Endothelial cell of coronary artery (primary cell): Measurements from ENCODE around the gene NDUFV2. TPM values are rescaled to one million over a fixed set of nuclear protein-coding genes. Genes with fewer than 3 reads are reported as not detected.

Source experiments
- total RNA-seq: library from RNA; depleted of rRNA; stranded (reverse); fragments of >200 nt; gene quantifications from 2 replicates; pipeline ENCODE4 v1.2.3, GENCODE V29; 2014

NDUFV2 gene
- total RNA-seq = 78.8 and 100 TPM in 2 replicates

DNA sequence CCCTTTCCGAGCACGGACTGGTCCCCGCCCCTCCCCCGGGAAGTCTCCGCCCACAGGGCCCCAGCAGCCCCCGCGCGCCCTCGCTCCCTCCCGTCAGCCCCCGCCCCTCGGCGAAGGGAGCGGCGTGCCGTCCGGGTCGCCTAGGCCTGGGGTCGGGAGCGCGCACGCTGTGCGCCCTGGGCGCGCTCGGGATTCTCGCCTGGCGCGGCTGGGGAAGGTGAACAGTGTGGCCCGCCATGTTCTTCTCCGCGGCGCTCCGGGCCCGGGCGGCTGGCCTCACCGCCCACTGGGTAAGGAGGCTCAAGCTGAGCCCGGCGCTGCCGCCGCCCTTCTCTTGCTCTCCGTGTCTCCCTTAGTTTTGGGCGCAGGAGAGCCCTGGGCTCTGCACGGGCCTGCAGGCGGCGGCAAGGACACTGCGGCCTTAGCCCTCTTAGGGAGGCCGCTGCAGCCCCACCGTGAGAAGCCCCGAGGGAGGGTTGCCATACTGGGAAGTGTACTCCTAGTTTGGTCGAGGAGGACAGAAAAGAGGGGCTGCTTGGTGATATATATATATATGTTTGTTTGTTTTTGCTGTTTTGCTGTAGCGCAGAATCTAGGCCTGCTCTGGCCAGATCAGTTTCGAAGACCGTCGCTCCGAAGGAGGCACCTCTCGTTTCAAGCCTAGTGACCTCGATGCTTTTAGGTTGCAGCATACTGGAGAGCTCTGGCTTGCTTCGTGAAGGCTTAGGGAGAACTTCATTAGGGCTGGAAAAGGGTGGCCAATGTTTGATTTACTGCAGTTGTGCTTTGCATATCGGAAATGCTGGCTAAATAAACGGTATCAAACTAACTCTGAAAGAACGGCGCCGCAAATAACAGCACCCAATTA, at the start of gene NDUFV2:
Gene NDUFV2 (plus strand): TSS at position 192 of the 868 bp plus-strand sequence. CDS start 45 bp downstream, at position 237.

DNA sequence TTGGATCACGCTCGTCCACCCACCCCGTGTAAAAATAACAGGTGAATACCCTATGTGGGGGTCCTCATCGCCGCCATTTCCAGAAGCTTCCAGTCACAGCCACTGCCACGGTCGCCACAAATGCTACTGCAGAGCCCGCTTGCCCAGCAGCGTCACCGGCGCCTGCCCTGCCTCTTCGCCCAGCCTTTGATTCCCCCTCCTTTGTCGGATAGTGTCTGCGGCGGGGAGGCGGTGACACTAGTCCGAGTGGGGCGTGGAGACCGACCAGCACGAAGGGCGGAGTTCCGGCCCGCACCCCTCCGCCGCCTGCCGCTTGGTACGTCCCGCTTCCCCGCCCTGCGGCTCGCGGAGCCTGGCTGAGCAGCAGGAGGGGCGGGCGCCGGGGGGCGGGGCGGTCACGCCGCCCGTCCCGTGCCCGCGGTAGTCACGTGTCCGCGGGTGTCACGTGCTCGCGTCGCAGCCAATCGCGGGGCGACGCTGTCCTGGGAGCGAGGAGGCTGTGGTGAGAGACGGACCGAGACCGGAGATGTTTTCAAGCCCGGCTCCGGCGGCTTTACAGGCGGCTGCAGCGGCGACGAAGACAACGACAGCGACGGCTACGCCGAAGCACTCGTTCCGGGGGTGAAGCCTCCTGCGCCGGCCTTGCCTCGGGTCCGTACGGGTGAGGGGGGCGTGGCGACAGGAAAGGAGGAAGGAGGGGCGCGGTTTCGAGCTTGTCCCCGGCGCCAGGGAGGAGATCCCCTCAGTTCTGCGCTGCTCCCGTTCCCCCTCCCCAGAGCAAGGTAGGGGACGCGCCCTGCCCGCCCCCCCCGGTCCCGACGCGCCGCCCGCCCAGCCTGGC, 34.0 kb downstream of the NDUFV2 start, which contains the start of gene ANKRD12:
Gene ANKRD12 (plus strand): TSS at position 467 of the 841 bp plus-strand sequence. CDS start 45,652 bp downstream, outside the sequence.

Other genes starting within 250 kb of the NDUFV2 start
- gene ANKRD12, start 34.1 kb downstream of the NDUFV2 start, total RNA-seq = 18.1 and 45.9 TPM in 2 replicates
- gene TWSG1, start 232.1 kb downstream of the NDUFV2 start, total RNA-seq = 60.2 and 72.8 TPM in 2 replicates